ENCODE measurements around the gene NPEPL1.
"Not testable (repeated sequence)": the region's sequence is repeated elsewhere in the genome, so short reads cannot be mapped to it uniquely, and the experiment has no call there.

DNA sequence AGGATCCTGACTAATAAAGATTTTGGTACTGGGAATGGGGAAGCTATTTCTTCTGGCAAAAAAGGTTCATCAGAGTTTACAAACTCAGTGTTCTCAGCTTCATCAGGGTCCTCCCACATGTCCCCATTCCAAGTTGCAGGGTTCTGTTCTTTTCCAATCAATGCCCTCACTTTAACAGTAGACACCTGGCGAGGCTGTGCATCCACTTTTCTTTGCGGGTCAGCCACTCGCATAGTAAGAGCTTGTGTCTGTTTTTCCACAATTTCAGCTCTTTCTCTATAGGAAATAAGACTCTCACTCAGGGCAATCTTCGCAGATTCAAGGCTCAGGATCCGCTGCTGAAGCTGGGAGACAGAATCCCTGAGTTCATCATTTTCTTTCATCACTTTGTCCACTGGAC is 65.0 kb downstream of the NPEPL1 start:
- TF ChIP-seq SP2 (IDR thresholded peaks at IDR 0.05; ENCODE audit: low read length); EGR1 (IDR thresholded peaks at IDR 0.05; ENCODE audit: borderline replicate concordance, low read depth, low read length); CEBPB (IDR thresholded peaks at IDR 0.05; ENCODE audit: low read depth, low read length); SIN3A (conservative IDR thresholded peaks at IDR 0.05 in 1 of 2, IDR thresholded peaks at IDR 0.05 in 1 of 2; ENCODE audit: low read depth in 1 of 2, low read length in 2 of 2): not testable (repeated sequence)
- TF ChIP-seq, protein P1, sequence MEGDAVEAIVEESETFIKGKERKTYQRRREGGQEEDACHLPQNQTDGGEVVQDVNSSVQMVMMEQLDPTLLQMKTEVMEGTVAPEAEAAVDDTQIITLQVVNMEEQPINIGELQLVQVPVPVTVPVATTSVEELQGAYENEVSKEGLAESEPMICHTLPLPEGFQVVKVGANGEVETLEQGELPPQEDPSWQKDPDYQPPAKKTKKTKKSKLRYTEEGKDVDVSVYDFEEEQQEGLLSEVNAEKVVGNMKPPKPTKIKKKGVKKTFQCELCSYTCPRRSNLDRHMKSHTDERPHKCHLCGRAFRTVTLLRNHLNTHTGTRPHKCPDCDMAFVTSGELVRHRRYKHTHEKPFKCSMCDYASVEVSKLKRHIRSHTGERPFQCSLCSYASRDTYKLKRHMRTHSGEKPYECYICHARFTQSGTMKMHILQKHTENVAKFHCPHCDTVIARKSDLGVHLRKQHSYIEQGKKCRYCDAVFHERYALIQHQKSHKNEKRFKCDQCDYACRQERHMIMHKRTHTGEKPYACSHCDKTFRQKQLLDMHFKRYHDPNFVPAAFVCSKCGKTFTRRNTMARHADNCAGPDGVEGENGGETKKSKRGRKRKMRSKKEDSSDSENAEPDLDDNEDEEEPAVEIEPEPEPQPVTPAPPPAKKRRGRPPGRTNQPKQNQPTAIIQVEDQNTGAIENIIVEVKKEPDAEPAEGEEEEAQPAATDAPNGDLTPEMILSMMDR (IDR thresholded peaks at IDR 0.05; ENCODE audit: control extremely low read depth in 1 of 3, insufficient read depth in 1 of 3, low read depth in 1 of 3, low read length in 3 of 3) = not testable (repeated sequence)

All from H1 (cell line).